ENCODE data around the gene PSMG4. TPM values are rescaled to one million over a fixed set of nuclear protein-coding genes. Genes with fewer than 3 reads are reported as not detected.

Gene PSMG4
- total and polyA plus RNA-seq, 7 donors = 18.6 to 31.3 (median 23.5) TPM

- TF ChIP-seq CTCF (IDR thresholded peaks at IDR 0.05) = no peak
- Histone ChIP-seq H3K27ac (no peak overlapping the region), H3K4me1 (peaks cover 30% of the 10 kb centered on the region), H3K36me3 (ENCODE audit: insufficient read depth in 1 of 2, low read depth in 1 of 2) (peaks cover 0 to 8% of the 10 kb centered on the region in 2 donors), H3K9me3 (no peaks in the 10 kb centered on the region), H3K27me3 (ENCODE audit: insufficient read depth in 3 of 3, low read length in 2 of 3) (no peaks in the 10 kb centered on the region), H3K4me3 (no peak overlapping the region)
- DNase-seq = no peak
- 74 to 86% (median 84%) methylated on average over 4 of the region's 4 CpGs for WGBS, 3 donors
- intact Hi-C loops (cut with DNase I) = loop anchor here (2.0 to 10.0 kb wide), 4 partner anchors 336 to 716 kb away; no protein-coding TSS in a partner anchor
- ATAC-seq = no peak
These were observed 19.9 kb downstream of the PSMG4 start for GRCh38 chr6:3278691-3279090.

GRCh38 chr6:3280091-3280490 is 21.3 kb downstream of the PSMG4 start:
- Histone ChIP-seq H3K4me3 (no peak overlapping the region), H3K27me3 (ENCODE audit: insufficient read depth in 3 of 3, low read length in 2 of 3) (no peaks in the 10 kb centered on the region), H3K27ac (no peak overlapping the region), H3K9me3 (no peaks in the 10 kb centered on the region), H3K36me3 (ENCODE audit: insufficient read depth in 1 of 2, low read depth in 1 of 2) (no peaks in the 10 kb centered on the region), H3K4me1 (peaks cover 42% of the 10 kb centered on the region)
- DNase-seq (no peak), ATAC-seq (no peak)
- WGBS, 3 donors = 70 to 89% (median 76%) methylated on average over 14 of the region's 14 CpGs
- no peak for TF ChIP-seq CTCF (IDR thresholded peaks at IDR 0.05)
- intact Hi-C loops (cut with DNase I) = loop anchor here (5.0 to 10.0 kb wide), 3 partner anchors 145 to 235 kb away; partner anchors contain the start of gene SLC22A23 (in 1 of the 2)

GRCh38 chr6:3280866-3281465 is 22.2 kb downstream of the PSMG4 start:
- WGBS, 3 donors = 88 to 94% (median 90%) methylated on average over 14 of the region's 14 CpGs
- no peaks in the 10 kb centered on the region for H3K27me3 ChIP-seq (ENCODE audit: insufficient read depth in 3 of 3, low read length in 2 of 3)
- peak overlapping the region; percentile 74 for H3K27ac ChIP-seq
- no peak overlapping the region for H3K4me3 ChIP-seq
- intact Hi-C loops (cut with DNase I) = loop anchor here (1.0 to 10.0 kb wide), 4 partner anchors 144 to 451 kb away; partner anchors contain the start of gene SLC22A23 (in 1 of the 2)
- H3K36me3 ChIP-seq (ENCODE audit: insufficient read depth in 1 of 2, low read depth in 1 of 2) = no peaks in the 10 kb centered on the region
- TF ChIP-seq CTCF (IDR thresholded peaks at IDR 0.05) = no peak
- no peaks in the 10 kb centered on the region for H3K9me3 ChIP-seq
- DNase-seq = no peak
- H3K4me1 ChIP-seq = peaks cover 42% of the 10 kb centered on the region
- no peak for ATAC-seq

GRCh38 chr6:3281631-3282475 is 23.1 kb downstream of the PSMG4 start:
- H3K4me1 ChIP-seq = peaks cover 42% of the 10 kb centered on the region
- peak in 1 of 2 donors; percentile 41 for DNase-seq
- intact Hi-C loops (cut with DNase I) = loop anchor here (1.0 to 10.0 kb wide), 5 partner anchors 143 to 450 kb away; partner anchors contain the start of gene SLC22A23 (in 1 of the 2)
- TF ChIP-seq CTCF (IDR thresholded peaks at IDR 0.05) = no peak
- H3K9me3 ChIP-seq = no peaks in the 10 kb centered on the region
- no peaks in the 10 kb centered on the region for H3K27me3 ChIP-seq (ENCODE audit: insufficient read depth in 3 of 3, low read length in 2 of 3)
- no peak overlapping the region for H3K4me3 ChIP-seq
- H3K27ac ChIP-seq = peak overlapping the region; percentile 74
- ATAC-seq = peak; percentile 78 to 94 (median 88)
- 38 to 61% (median 38%) methylated on average over 13 of the region's 13 CpGs for WGBS, 3 donors
- peaks cover 0 to 3% of the 10 kb centered on the region in 2 donors for H3K36me3 ChIP-seq (ENCODE audit: insufficient read depth in 1 of 2, low read depth in 1 of 2)

Measured in psoas muscle (tissue), 8 donors.